Loucy (cell line): ENCODE results near the gene C3AR1.
A peak's percentile ranks its signal among the peaks of the same experiment; 100 is the strongest.

ENCODE experiments used
- H2AFZ ChIP-seq: fragments of 200-600 bp; sonication (generic); 2 replicates; pipeline ENCODE4 v1.6.0; 2016; ENCODE audit warnings: antibody characterized with exemption, mild to moderate bottlenecking, low read length, moderate library complexity
- H3F3A ChIP-seq: fragments of 200-600 bp; 2 replicates; pipeline ENCODE4 v1.6.0; 2016; ENCODE audit warnings: antibody characterized with exemption, low read depth, mild to moderate bottlenecking
- H3K27me3 ChIP-seq: fragments of 200-600 bp; sonication (generic); 2 replicates; pipeline ENCODE4 v1.6.1; 2014; ENCODE audit warnings: low read length, mild to moderate bottlenecking; ENCODE audit not compliant: insufficient read depth, poor library complexity, severe bottlenecking
- H3K36me3 ChIP-seq: fragments of 200-600 bp; sonication (generic); 2 replicates; pipeline ENCODE4 v1.6.1; 2016; ENCODE audit warnings: low read length; ENCODE audit not compliant: insufficient read depth
- H3K4me1 ChIP-seq: fragments of 200-600 bp; sonication (generic); 2 replicates; pipeline ENCODE4 v1.5.1; 2014; ENCODE audit warnings: low read length, mild to moderate bottlenecking; ENCODE audit not compliant: insufficient read depth, poor library complexity, severe bottlenecking
- H3K4me2 ChIP-seq: fragments of 200-600 bp; sonication (generic); 2 replicates; pipeline ENCODE4 v1.6.0; 2014; ENCODE audit warnings: antibody characterized with exemption, low read length, low read depth, mild to moderate bottlenecking; ENCODE audit not compliant: poor library complexity, severe bottlenecking
- H3K4me3 ChIP-seq: fragments of 200-600 bp; sonication (generic); 2 replicates; pipeline ENCODE4 v1.5.1; 2014; ENCODE audit warnings: low read length, mild to moderate bottlenecking, mixed read lengths; ENCODE audit not compliant: poor library complexity, severe bottlenecking
- H3K79me2 ChIP-seq: fragments of 200-600 bp; sonication (generic); 2 replicates; pipeline ENCODE4 v1.6.1; 2014; ENCODE audit warnings: low read length; ENCODE audit not compliant: insufficient read depth
- H3K9ac ChIP-seq: fragments of 200-600 bp; sonication (generic); 2 replicates; pipeline ENCODE4 v1.6.0; 2014; ENCODE audit warnings: mild to moderate bottlenecking, low read depth, low read length, moderate library complexity; ENCODE audit not compliant: poor library complexity, severe bottlenecking
- H3K9me2 ChIP-seq: fragments of 200-600 bp; sonication (generic); replicated peaks from 2 replicates; pipeline ENCODE4 v1.6.1; 2016; ENCODE audit warnings: low read depth, low read length, mixed read lengths
- H3K9me3 ChIP-seq: fragments of 200-600 bp; sonication (generic); 2 replicates; pipeline ENCODE4 v1.6.1; 2014; ENCODE audit warnings: mild to moderate bottlenecking, antibody characterized with exemption, low read length, low read depth; ENCODE audit not compliant: insufficient read depth
- H4K20me1 ChIP-seq: fragments of 200-600 bp; sonication (generic); 2 replicates; pipeline ENCODE4 v1.6.0; 2014; ENCODE audit warnings: antibody characterized with exemption, low read length, mild to moderate bottlenecking; ENCODE audit not compliant: insufficient read depth, poor library complexity, severe bottlenecking
- EZH2phosphoT487 ChIP-seq: fragments of 200-600 bp; IDR thresholded peaks from 2 replicates; pipeline ENCODE4 v1.6.1; 2018; ENCODE audit warnings: antibody characterized with exemption, mild to moderate bottlenecking, moderate library complexity, borderline replicate concordance
- TF ChIP-seq, protein P1 (sequence below): fragments of 200-600 bp; sonication (generic); conservative IDR thresholded peaks from 2 replicates; pipeline ENCODE4 v1.5.1; 2014; ENCODE audit warnings: mild to moderate bottlenecking, antibody characterized with exemption, low read length

The C3AR1 gene

DNA sequence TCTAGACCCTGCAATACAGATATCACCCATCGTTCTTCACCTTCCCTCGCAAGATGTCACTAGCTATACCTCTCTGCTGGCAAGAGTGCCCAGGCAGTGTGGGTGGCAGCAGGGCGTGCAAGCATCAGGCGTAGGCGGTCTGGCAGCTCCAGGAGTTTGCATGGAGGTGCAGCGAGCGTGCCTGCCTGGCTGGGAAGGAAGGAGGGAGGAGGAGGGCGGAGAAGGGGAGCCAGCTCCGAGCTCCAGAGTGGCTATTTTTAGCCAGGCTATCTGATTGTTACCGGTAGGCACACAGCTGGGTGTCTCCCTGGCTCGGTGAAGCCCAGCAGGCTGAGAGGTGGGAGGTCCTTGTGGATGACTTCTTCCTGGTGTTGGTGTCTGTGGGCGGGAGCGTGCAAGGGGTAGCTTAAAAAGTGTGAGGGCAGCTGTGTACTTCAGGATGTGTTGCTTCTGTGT is 27.5 kb downstream of the C3AR1 start:
- peak overlapping the region; percentile 56 for H3K4me3 ChIP-seq
- H3K36me3 ChIP-seq = peaks cover 14% of the 10 kb centered on the region; the same call in 1 of the 2 replicates
- no peaks in the 10 kb centered on the region for H3K9me3 ChIP-seq
- H3K79me2 ChIP-seq = peaks cover 11% of the 10 kb centered on the region
- peaks cover 53% of the 10 kb centered on the region for H3K4me1 ChIP-seq
- peak overlapping the region; percentile 35 for H3K9ac ChIP-seq
- no peaks in the 10 kb centered on the region for H3K27me3 ChIP-seq
- H4K20me1 ChIP-seq = no peaks in the 10 kb centered on the region
- TF ChIP-seq, protein P1, sequence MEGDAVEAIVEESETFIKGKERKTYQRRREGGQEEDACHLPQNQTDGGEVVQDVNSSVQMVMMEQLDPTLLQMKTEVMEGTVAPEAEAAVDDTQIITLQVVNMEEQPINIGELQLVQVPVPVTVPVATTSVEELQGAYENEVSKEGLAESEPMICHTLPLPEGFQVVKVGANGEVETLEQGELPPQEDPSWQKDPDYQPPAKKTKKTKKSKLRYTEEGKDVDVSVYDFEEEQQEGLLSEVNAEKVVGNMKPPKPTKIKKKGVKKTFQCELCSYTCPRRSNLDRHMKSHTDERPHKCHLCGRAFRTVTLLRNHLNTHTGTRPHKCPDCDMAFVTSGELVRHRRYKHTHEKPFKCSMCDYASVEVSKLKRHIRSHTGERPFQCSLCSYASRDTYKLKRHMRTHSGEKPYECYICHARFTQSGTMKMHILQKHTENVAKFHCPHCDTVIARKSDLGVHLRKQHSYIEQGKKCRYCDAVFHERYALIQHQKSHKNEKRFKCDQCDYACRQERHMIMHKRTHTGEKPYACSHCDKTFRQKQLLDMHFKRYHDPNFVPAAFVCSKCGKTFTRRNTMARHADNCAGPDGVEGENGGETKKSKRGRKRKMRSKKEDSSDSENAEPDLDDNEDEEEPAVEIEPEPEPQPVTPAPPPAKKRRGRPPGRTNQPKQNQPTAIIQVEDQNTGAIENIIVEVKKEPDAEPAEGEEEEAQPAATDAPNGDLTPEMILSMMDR = no peak
- no peak for TF ChIP-seq EZH2phosphoT487
- no peaks in the 10 kb centered on the region for H3F3A ChIP-seq
- H2AFZ ChIP-seq = no peak overlapping the region
- H3K9me2 ChIP-seq = no peaks in the 10 kb centered on the region
- peak overlapping the region; percentile 95 for H3K4me2 ChIP-seq

DNA sequence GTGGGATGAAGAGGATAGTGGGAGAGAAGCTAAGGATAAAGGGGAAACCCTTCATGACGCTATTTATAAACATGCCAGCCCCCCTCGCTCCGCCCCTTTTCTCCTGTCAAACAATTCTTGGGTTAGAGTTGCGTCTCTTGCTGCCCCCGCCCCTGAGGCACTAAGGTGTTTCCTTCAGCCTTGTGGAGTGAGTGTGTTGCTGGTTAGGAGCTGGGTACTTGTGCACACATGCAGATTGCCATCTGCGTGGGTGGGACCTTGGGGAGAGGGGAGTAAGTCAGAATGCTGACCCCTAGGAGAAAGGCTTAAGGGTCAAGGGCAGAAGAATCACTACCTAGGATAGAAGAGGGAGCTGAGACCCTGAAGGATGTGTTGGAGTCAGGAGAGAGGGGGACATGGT is 28.2 kb downstream of the C3AR1 start:
- Histone ChIP-seq H3K79me2 (peaks cover 19% of the 10 kb centered on the region), H3K9ac (peak overlapping the region; percentile 35), H3K4me3 (peak overlapping the region; percentile 56), H3K9me2 (no peaks in the 10 kb centered on the region), H3F3A (no peaks in the 10 kb centered on the region), H3K36me3 (peaks cover 9% of the 10 kb centered on the region; the same call in 1 of the 2 replicates), H3K4me1 (peaks cover 61% of the 10 kb centered on the region), H3K27me3 (no peaks in the 10 kb centered on the region), H4K20me1 (no peaks in the 10 kb centered on the region), H3K9me3 (no peaks in the 10 kb centered on the region), H3K4me2 (peak overlapping the region; percentile 95), H2AFZ (no peak overlapping the region)
- TF ChIP-seq, protein P1 = no peak
- TF ChIP-seq EZH2phosphoT487 = no peak

DNA sequence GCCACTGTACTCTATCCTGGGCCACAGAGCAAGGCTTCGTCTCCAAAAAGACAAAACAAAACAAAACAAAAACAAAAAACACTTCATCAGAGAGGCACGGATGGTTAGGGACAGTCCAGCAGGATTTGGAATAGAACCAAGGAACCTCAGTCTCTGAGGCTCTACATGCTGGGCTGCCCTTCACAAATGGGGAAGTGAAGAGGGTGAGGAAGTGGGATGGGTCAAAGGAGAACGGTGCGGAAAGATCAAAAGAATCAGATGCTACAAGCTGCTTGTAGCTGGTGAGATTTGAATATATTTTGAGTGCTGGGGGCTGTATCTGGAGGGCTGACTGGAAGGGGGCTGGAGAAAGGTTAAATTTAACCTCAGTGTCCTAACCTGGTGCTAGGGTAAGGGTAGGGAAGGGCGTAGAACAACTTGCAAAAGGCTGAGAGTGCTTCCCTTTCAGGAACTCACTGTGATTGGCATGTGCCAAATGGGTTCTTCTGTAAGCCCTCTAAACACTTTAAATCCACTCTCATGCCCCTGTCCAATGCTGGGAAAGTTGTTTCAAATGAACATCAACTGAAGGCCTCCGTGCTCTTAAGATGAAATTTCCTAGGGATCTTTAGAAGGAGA is 29.0 kb downstream of the C3AR1 start:
- TF ChIP-seq EZH2phosphoT487 = no peak
- TF ChIP-seq, protein P1 = no peak
- Histone ChIP-seq H3F3A (no peaks in the 10 kb centered on the region), H4K20me1 (no peaks in the 10 kb centered on the region), H3K36me3 (peaks cover 4% of the 10 kb centered on the region; the same call in 1 of the 2 replicates), H2AFZ (no peak overlapping the region), H3K9me2 (no peaks in the 10 kb centered on the region), H3K4me3 (peak overlapping the region; percentile 56), H3K4me2 (peak overlapping the region; percentile 95), H3K27me3 (no peaks in the 10 kb centered on the region), H3K9ac (peak overlapping the region; percentile 35), H3K9me3 (no peaks in the 10 kb centered on the region), H3K4me1 (peaks cover 62% of the 10 kb centered on the region), H3K79me2 (peaks cover 24% of the 10 kb centered on the region)
